T1000 (cell line): ENCODE results near the gene TUBA1A.
"Not testable (repeated sequence)": the region's sequence is repeated elsewhere in the genome, so short reads cannot be mapped to it uniquely, and the experiment has no call there.

Source experiments
- DNase-seq: peaks from one replicate; lab custom pipeline; 2025; ENCODE audit warnings: mixed read lengths; lab: John Stamatoyannopoulos, UW

The TUBA1A gene

GRCh38 chr12:49200919-49201594 is 12.2 kb upstream of the TUBA1A start:
- DNase-seq, result no peak

DNA sequence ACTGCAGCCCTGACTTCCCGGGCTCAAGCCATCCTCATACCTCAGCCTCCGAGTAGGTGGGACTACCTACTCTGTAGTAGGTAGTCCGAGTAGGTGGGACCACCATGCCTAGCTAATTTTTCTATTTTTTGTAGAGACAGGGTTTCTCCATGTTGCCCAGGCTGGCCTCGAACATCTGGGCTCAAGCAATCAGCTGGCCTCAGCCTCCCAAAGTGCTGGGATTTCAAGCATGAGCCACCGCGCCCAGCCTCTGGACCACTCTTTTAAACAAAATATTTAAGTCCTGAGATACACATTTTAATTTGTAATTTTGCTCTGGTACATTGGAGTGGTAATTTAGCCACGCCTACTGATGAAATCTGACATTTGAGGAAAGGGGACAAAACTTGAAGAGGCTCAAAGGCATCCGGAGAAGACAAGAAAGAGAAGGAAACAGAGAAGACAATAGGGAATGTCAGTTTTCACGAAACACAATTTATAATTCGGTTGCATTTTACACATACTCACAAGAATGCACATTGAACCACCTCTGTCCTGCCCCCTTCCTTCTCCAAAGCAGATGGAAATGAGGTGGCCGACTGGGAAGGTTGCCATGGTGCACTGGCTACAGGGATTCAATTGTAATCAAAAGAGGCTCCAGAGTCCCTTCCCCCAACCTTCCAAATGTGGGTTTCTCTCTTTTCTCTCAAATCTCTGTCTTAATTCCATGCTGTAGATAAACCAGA is 9.7 kb upstream of the TUBA1A start:
- no peak for DNase-seq

- DNase-seq, result no peak
Measured at GRCh38 chr12:49197256-49197655, 8.4 kb upstream of the TUBA1A start.

- DNase-seq, result no peak
Measured at GRCh38 chr12:49195736-49196135, 6.9 kb upstream of the TUBA1A start.

DNA sequence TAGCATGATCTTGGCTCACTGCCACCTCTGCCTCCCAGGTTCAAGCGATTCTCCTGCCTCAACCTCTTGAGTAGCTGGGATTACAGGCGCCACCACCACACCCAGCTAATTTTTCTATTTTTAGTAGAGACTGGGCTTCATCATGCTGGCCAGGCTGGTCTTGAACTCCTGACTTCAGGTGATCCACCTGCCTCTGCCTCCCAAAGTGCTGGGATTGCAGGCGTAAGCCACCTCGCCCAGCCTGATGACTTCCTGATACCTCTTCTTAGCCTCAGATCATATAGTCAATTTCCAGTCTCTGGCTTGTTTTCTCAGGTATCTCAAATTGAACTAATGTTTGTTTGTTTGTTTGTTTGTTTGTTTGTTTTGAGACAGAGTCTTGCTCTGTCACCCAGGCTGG is 4.9 kb upstream of the TUBA1A start:
- DNase-seq, result not testable (repeated sequence)

GRCh38 chr12:49191498-49191897 is 2.6 kb upstream of the TUBA1A start:
- not testable (repeated sequence) for DNase-seq

DNA sequence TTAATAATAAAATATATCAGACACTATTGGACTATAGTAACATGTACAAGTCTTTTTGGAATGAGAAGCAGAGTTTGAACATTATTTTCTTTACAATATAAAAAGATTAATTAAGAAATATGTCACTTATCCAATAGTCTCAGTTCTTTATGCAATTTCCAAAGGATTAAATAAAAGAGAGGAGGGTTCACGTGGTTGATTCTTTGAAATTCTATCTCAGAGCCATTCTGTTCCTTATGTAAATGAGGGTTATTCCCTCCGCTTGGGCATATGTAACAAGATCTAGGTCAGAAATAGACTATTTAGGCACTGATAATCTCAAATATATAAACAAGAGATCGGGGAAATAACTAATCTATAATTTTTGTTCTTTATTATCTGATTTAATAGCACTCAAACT is 2.1 kb upstream of the TUBA1A start:
- DNase-seq, result no peak

GRCh38 chr12:49189731-49190716 is 1.1 kb upstream of the TUBA1A start:
- DNase-seq, result no peak

DNA sequence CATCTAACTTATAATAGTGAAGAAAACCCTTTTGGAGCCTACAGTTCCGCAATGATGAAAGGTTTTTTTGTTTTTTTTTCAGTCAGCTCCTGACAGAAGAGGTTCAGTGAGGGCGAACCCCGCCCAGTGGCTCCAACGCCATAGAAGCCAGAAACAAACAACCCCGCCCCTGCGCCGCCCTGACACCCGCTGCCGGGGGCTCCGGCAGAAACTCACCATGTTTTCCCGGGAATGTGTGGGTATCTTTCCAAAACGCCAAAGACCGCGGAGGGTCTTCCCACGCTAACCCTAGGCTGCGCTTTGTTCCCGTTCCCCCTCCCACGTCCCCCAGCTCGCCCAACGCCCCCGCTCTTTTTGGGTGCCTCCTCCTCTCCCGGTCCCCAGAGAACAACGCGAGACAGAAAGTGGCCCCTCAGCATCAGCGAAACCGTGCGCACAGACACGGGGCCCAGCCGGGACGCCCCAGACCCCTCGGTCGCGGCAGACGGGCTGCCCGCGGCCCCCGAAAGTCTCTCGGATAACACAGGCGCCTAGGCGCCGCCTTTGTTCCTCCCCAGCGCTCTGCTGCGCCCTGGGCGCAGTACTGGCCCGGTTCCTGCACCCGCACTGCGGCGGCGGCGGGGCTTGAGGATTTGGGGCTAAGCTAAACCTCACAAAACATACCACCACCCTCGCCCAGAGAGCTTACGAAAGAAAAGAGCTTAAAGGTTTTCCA is 522 bp downstream of the TUBA1A start:
- no peak for DNase-seq

DNA sequence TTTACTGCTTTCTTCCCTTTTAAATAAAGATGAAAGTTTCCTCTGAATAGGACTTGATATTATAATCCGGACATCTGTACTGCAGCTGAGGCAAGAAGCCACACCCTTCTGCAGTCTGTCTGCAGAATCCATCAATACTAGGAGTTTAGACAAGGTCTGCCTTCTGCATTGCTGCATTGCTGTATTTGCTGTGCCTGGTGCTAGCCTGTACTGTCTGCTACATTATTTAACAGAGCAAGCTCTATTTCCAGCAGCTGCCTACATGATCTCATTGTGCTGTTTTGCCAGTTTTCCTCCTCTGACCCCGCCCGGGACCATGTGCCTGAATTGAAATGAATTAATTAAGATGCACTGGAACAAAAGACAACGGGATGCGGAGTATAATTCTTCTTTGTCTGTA is 1.7 kb downstream of the TUBA1A start:
- DNase-seq, result no peak

DNA sequence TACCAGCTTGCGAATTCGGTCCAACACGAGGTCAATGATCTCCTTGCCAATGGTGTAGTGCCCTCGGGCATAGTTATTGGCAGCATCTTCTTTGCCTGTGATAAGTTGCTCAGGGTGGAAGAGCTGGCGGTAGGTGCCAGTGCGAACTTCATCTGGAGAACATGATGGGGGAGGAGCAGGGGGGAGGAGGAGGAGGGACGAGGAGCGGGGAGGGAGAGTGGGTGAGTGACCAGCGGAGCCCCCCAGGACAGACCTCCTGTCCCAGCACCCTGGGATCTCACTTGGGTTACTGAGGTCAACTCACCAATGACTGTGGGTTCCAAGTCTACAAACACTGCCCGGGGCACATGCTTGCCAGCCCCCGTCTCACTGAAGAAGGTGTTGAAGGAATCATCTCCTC is 2.6 kb downstream of the TUBA1A start:
- not testable (repeated sequence) for DNase-seq

DNA sequence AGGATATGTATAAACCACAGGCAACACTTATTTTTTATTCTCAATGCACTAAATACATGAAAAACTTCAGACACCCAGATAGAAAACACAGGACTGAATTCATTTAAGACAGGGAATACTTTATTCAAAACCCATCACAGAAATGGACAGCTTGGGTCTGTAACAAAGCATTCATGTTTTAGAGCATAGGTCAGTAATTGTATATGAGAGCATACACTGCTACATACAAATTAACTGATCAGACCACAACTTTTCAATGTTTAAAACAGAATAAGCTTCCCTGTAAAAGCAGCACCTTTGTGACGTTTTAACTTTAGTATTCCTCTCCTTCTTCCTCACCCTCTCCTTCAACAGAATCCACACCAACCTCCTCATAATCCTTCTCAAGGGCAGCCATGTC is 4.2 kb downstream of the TUBA1A start:
- DNase-seq, result not testable (repeated sequence)

GRCh38 chr12:49183214-49183950 is 5.5 kb downstream of the TUBA1A start:
- not testable (repeated sequence) for DNase-seq

DNA sequence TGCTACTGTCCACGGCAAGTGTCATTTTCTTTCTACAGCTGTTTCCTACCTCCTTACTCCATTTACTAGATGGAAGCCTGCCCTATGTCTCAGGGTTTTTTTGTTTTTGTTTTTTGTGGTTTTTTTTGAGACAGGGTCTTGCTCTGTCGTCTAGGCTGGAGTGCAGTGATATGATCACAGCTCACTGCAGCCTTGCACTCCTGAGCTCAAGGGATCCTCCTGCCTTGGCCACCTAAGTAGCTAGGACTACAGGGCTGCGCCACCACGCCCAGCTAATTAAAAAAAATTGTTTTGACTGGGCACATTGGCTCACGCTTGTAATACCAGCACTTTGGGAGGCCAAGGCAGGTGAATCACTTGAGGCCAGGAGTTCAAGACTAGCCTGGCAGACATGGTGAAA is 14.7 kb downstream of the TUBA1A start:
- DNase-seq, result no peak

- no peak for DNase-seq
Measured at GRCh38 chr12:49170924-49171323, 18.0 kb downstream of the TUBA1A start.

GRCh38 chr12:49165114-49165513 is 23.8 kb downstream of the TUBA1A start:
- DNase-seq, result no peak

DNA sequence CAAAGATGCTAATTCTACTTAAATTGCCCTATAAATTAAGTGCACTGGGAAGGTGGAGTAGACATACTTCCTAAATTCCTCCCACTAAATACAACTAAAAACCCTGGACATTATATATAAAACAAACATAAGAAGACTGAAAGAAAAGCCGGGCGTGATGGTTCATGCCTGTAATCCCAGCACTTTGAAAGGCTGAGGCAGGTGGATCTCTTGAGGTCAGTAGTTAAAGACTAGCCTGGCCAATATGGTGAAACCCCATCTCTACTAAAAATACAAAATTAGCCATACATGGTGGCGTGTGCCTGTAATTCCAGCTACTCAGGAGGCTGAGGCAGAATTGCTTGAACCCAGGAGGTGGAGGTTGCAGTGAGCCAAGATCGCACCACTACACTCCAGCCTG is 27.0 kb downstream of the TUBA1A start:
- DNase-seq, result not testable (repeated sequence)

GRCh38 chr12:49161092-49161795 is 27.6 kb downstream of the TUBA1A start:
- DNase-seq, result no peak

- no peak for DNase-seq
Measured at GRCh38 chr12:49160399-49160798, 28.5 kb downstream of the TUBA1A start.

DNA sequence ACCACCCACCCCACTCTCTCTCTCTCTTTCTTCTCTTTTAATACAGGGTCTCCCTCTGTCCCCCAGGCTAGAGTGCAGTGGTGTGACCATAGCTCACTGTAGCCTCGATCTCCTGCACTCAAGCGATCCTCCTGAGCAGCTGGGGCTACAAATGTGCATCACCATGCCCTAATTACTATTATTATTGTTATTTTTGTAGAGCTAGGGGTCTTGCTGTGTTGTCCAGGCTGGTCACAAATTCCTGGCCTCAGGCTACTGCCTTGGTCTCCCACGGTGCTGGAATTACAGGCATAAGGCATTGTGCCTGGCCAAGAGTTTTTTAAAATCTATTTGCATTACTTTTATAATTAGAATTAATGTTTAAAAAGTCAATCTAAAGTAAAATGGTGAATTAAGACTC is 34.7 kb downstream of the TUBA1A start:
- DNase-seq, result no peak
